K562 (cell line): ENCODE measurements around the gene TMIGD1. TPM values are rescaled to one million over a fixed set of nuclear protein-coding genes. Genes with fewer than 3 reads are reported as not detected.
A peak's percentile ranks its signal among the peaks of the same experiment; 100 is the strongest.

Experiments
- ARID1B ChIP-seq: fragments of 450-650 bp; IDR thresholded peaks from 2 replicates; pipeline ENCODE4 v1.6.1; 2016; ENCODE audit warnings: antibody characterized with exemption, mild to moderate bottlenecking, inconsistent platforms
- CTBP1 ChIP-seq: fragments of 450-650 bp; IDR thresholded peaks from 2 replicates; pipeline ENCODE4 v1.6.1; 2016; ENCODE audit warnings: borderline replicate concordance
- HNRNPH1 ChIP-seq: fragments of 200-400 bp; formaldehyde crosslinking; optimal IDR thresholded peaks from 2 replicates; pipeline ENCODE3; 2017; ENCODE audit warnings: low read depth, mild to moderate bottlenecking, low read length, moderate library complexity
- JUND ChIP-seq, 2 experiments: IDR thresholded peaks; 2 replicates in 1 of 2; 3 replicates in 1 of 2; pipeline ENCODE4 v1.6.1; 2011; ENCODE audit warnings: borderline replicate concordance in 2 of 2, low read depth in 2 of 2, low read length in 2 of 2, improper control_type of control experiment in 1 of 2, missing biosample characterization in 1 of 2, missing genetic modification characterization in 1 of 2, missing genetic modification reagents in 1 of 2
- MTA3 ChIP-seq: fragments of 450-650 bp; formaldehyde crosslinking; IDR thresholded peaks from 2 replicates; pipeline ENCODE4 v1.6.1; 2017; ENCODE audit warnings: mild to moderate bottlenecking, borderline replicate concordance
- PHF8 ChIP-seq: fragments of 200-600 bp; sonication (generic); IDR thresholded peaks from 2 replicates; pipeline ENCODE4 v1.6.1; 2012; ENCODE audit warnings: mixed run types, mild to moderate bottlenecking, inconsistent platforms, low read length, moderate library complexity, borderline replicate concordance
- POLR2A ChIP-seq: fragments of 450-650 bp; conservative IDR thresholded peaks from 2 replicates; pipeline ENCODE4 v1.6.1; 2016
- RBM22 ChIP-seq: fragments of 200-400 bp; formaldehyde crosslinking; IDR thresholded peaks from 2 replicates; pipeline ENCODE4 v1.6.1; 2018; ENCODE audit warnings: low read length, low read depth; ENCODE audit not compliant: poor library complexity, severe bottlenecking
- SIX5 ChIP-seq, 2 experiments: IDR thresholded peaks; 2 replicates each; pipeline ENCODE4 v1.6.1; 2011; ENCODE audit warnings: low read length in 2 of 2, borderline replicate concordance in 1 of 2, low read depth in 1 of 2, mild to moderate bottlenecking in 1 of 2, moderate library complexity in 1 of 2; ENCODE audit not compliant: insufficient read depth in 1 of 2
- SMARCA4 ChIP-seq: fragments of 450-650 bp; IDR thresholded peaks from 2 replicates; pipeline ENCODE4 v1.6.1; 2016
- SMARCE1 ChIP-seq: fragments of 450-650 bp; IDR thresholded peaks from 2 replicates; pipeline ENCODE4 v1.7.1; 2016; ENCODE audit warnings: mild to moderate bottlenecking
- SOX6 ChIP-seq: fragments of 450-650 bp; IDR thresholded peaks from 2 replicates; pipeline ENCODE4 v1.6.1; 2014; ENCODE audit warnings: mild to moderate bottlenecking
- TAF9B ChIP-seq: fragments of 450-650 bp; IDR thresholded peaks from 2 replicates; pipeline ENCODE4 v1.6.1; 2018; ENCODE audit warnings: mild to moderate bottlenecking; ENCODE audit not compliant: partially characterized antibody
- ZBTB1 ChIP-seq: sonication (generic); formaldehyde crosslinking; IDR thresholded peaks from 2 replicates; pipeline ENCODE4 v1.8.1; 2023; ENCODE audit warnings: missing genetic modification reagents, low read depth, mild to moderate bottlenecking, borderline replicate concordance
- ZKSCAN8 ChIP-seq: fragments of 200-800 bp; sonication (Bioruptor generic); IDR thresholded peaks from 2 replicates; pipeline ENCODE4 v1.6.1; 2016; ENCODE audit warnings: missing genetic modification characterization, missing compliant biosample characterization
- ZNF41 ChIP-seq: fragments of 250-450 bp; sonication (Bioruptor Pico); conservative IDR thresholded peaks from 2 replicates; pipeline ENCODE4 v1.4.0; 2020; ENCODE audit warnings: mild to moderate bottlenecking
- polyA plus RNA-seq, 8 experiments: library from polyadenylated mRNA; depleted of rRNA in 4 of 8; stranded (reverse) in 5 of 8; unstranded in 3 of 8; fragments of >200 nt; fragmentation: Nextera tagmentation in 2 of 8; fragmentation: Illumina TruSeq in 1 of 8; extraction: Ambion mirVana in 2 of 8; extraction: Trizol in 1 of 8; gene quantifications; 2 replicates each; pipeline versions ENCODE4 v1.2.1 to v1.2.3, GENCODE V29; 2011 to 2014; ENCODE audit warnings: inconsistent platforms in 1 of 8, missing spikeins in 1 of 8
- total RNA-seq, 7 experiments: library from RNA; depleted of rRNA in 6 of 7; stranded (reverse); fragments of >200 nt in 6 of 7; fragmentation: Illumina TruSeq in 2 of 7; extraction: Trizol in 2 of 7; gene quantifications; 2 replicates each; pipeline versions ENCODE4 v1.2.1 to v1.2.3, GENCODE V29; 2011 to 2021; ENCODE audit warnings: low replicate concordance in 1 of 7
- TF ChIP-seq, protein P1 (sequence below): IDR thresholded peaks from 2 replicates; pipeline ENCODE4 v1.6.1; 2011; ENCODE audit warnings: borderline replicate concordance, low read depth, mild to moderate bottlenecking, moderate library complexity, low read length; ENCODE audit not compliant: insufficient read depth, poor library complexity, severe bottlenecking
- TF ChIP-seq, protein P2 (sequence below): sonication (generic); formaldehyde crosslinking; IDR thresholded peaks from 2 replicates; pipeline ENCODE4 v1.8.0; 2023; ENCODE audit warnings: mild to moderate bottlenecking, missing genetic modification reagents
- TF ChIP-seq, protein P3 (sequence below): fragments of 150-350 bp; IDR thresholded peaks from 2 replicates; pipeline ENCODE4 v1.6.1; 2014; ENCODE audit warnings: low read depth, mild to moderate bottlenecking, low read length, borderline replicate concordance

Gene TMIGD1
- total and polyA plus RNA-seq, 9 of the 15 experiments (the other 6 are each of a cell fraction or from before 2014, with no cell fraction given): not detected

DNA sequence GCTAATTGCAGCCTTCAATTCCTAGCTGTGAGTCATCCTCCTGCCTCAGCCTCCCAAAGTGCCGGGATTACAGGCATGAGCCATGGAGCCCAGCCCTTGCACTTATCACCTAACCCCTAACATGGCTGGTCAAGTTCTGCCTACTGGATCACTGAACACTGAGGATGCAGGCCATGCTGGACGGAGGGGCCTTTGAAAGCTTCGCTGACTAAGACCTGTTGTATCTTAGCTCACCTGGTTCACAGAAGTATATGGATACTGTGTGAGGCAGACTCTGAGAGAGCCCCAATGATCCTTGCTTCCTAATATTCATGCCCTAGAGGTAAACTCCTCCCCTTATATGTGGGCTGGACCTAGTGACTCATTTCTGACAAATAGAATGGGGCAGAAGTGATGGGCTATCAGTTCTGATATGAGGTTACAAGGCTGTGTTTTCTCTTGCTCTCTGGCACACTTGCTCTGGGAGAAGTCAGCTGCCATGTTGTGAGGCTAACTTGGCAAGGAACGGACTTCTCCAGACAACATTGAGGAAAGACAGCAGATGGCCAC is 11.7 kb upstream of the TMIGD1 start (continued):
- TF ChIP-seq, protein P1, sequence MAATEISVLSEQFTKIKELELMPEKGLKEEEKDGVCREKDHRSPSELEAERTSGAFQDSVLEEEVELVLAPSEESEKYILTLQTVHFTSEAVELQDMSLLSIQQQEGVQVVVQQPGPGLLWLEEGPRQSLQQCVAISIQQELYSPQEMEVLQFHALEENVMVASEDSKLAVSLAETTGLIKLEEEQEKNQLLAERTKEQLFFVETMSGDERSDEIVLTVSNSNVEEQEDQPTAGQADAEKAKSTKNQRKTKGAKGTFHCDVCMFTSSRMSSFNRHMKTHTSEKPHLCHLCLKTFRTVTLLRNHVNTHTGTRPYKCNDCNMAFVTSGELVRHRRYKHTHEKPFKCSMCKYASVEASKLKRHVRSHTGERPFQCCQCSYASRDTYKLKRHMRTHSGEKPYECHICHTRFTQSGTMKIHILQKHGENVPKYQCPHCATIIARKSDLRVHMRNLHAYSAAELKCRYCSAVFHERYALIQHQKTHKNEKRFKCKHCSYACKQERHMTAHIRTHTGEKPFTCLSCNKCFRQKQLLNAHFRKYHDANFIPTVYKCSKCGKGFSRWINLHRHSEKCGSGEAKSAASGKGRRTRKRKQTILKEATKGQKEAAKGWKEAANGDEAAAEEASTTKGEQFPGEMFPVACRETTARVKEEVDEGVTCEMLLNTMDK: no peak
- TF ChIP-seq ZNF41 (CRISPR knock-in tag) (no peak), ARID1B (peak; percentile 54; the same call in 1 of the 2 replicates), SMARCE1 (peak; percentile 46; the same call in 1 of the 2 replicates), SMARCA4 (0 out of 2 replicates have a peak, but pooled peaks have one; percentile 32), ZKSCAN8 (no peak), MTA3 (no peak), JUND (IDR thresholded peaks at IDR 0.05; ENCODE audit: borderline replicate concordance, low read depth, low read length) (peak; percentile 92), JUND (tag; IDR thresholded peaks at IDR 0.05; ENCODE audit: borderline replicate concordance, low read depth, low read length) (peak; percentile 83; the same call in 2 of the 3 replicates), CTBP1 (peak; percentile 53; the same call in 1 of the 2 replicates), RBM22 (no peak), SOX6 (0 out of 2 replicates have a peak, but pooled peaks have one; percentile 18), POLR2A (0 out of 2 replicates have a peak, but pooled peaks have one; percentile 30), HNRNPH1 (no peak), PHF8 (no peak; the same call in 1 of the 2 replicates), ZBTB1 (CRISPR knock-in tag) (no peak), SIX5 (IDR thresholded peaks at IDR 0.05; ENCODE audit: borderline replicate concordance in 1 of 2, insufficient read depth in 1 of 2, low read depth in 1 of 2, low read length in 2 of 2) (no peak), TAF9B (no peak)
- TF ChIP-seq, protein P2, sequence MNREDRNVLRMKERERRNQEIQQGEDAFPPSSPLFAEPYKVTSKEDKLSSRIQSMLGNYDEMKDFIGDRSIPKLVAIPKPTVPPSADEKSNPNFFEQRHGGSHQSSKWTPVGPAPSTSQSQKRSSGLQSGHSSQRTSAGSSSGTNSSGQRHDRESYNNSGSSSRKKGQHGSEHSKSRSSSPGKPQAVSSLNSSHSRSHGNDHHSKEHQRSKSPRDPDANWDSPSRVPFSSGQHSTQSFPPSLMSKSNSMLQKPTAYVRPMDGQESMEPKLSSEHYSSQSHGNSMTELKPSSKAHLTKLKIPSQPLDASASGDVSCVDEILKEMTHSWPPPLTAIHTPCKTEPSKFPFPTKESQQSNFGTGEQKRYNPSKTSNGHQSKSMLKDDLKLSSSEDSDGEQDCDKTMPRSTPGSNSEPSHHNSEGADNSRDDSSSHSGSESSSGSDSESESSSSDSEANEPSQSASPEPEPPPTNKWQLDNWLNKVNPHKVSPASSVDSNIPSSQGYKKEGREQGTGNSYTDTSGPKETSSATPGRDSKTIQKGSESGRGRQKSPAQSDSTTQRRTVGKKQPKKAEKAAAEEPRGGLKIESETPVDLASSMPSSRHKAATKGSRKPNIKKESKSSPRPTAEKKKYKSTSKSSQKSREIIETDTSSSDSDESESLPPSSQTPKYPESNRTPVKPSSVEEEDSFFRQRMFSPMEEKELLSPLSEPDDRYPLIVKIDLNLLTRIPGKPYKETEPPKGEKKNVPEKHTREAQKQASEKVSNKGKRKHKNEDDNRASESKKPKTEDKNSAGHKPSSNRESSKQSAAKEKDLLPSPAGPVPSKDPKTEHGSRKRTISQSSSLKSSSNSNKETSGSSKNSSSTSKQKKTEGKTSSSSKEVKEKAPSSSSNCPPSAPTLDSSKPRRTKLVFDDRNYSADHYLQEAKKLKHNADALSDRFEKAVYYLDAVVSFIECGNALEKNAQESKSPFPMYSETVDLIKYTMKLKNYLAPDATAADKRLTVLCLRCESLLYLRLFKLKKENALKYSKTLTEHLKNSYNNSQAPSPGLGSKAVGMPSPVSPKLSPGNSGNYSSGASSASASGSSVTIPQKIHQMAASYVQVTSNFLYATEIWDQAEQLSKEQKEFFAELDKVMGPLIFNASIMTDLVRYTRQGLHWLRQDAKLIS (CRISPR knock-in tag): no peak
- TF ChIP-seq, protein P3, sequence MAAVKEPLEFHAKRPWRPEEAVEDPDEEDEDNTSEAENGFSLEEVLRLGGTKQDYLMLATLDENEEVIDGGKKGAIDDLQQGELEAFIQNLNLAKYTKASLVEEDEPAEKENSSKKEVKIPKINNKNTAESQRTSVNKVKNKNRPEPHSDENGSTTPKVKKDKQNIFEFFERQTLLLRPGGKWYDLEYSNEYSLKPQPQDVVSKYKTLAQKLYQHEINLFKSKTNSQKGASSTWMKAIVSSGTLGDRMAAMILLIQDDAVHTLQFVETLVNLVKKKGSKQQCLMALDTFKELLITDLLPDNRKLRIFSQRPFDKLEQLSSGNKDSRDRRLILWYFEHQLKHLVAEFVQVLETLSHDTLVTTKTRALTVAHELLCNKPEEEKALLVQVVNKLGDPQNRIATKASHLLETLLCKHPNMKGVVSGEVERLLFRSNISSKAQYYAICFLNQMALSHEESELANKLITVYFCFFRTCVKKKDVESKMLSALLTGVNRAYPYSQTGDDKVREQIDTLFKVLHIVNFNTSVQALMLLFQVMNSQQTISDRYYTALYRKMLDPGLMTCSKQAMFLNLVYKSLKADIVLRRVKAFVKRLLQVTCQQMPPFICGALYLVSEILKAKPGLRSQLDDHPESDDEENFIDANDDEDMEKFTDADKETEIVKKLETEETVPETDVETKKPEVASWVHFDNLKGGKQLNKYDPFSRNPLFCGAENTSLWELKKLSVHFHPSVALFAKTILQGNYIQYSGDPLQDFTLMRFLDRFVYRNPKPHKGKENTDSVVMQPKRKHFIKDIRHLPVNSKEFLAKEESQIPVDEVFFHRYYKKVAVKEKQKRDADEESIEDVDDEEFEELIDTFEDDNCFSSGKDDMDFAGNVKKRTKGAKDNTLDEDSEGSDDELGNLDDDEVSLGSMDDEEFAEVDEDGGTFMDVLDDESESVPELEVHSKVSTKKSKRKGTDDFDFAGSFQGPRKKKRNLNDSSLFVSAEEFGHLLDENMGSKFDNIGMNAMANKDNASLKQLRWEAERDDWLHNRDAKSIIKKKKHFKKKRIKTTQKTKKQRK: no peak
